ENCODE data around the gene ASIC2. TPM values are rescaled to one million over a fixed set of nuclear protein-coding genes. Genes with fewer than 3 reads are reported as not detected.
A peak's percentile ranks its signal among the peaks of the same experiment; 100 is the strongest.

ASIC2 gene
- total RNA-seq, 1 experiment from 2014 or later: not detected

DNA sequence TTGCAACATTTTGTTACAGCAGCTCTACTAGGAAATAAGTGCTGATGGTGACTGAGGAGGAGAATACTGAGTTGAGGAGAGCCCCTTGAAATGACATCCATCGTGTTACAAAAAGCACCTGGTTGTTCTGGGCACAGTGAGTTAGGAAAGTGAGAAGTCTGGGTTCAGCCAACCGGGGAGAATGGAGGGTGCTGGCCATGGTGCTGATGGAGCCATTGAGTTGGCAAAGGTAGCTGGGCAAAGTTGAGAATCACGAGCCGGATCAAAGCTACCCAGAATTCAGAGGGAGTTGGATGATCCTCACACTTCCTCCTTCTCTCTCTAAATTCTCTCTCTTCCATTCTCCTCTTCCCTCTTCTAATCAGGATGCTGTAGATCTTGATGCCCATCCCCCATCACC is 35.0 kb upstream of the ASIC2 start:
- no peaks in the 10 kb centered on the region for H3K9me3 ChIP-seq (ENCODE audit: control insufficient read depth in 1 of 2, insufficient read depth in 1 of 2, low read depth in 1 of 2, low read length in 2 of 2)
- H3K27me3 ChIP-seq (ENCODE audit: insufficient read depth, low read length): no peaks in the 10 kb centered on the region
- no peak overlapping the region for H3K4me2 ChIP-seq (ENCODE audit: low read length)
- RAD21 ChIA-PET (ENCODE audit: low non-redundant PET in 1 of 2, low total read pairs in 2 of 2, uncharacterized antibody in 2 of 2, unreplicated experiment in 2 of 2): no interaction called here
- intact Hi-C loops (cut with micrococcal nuclease): no loop called here
- TF ChIP-seq REST (IDR thresholded peaks at IDR 0.05; ENCODE audit: low read depth) (peak; percentile 33), EGR1 (IDR thresholded peaks at IDR 0.05; ENCODE audit: low read depth) (no peak), CEBPB (IDR thresholded peaks at IDR 0.05; ENCODE audit: low read depth) (no peak), SIN3A (IDR thresholded peaks at IDR 0.05; ENCODE audit: low read depth) (no peak), POLR2AphosphoS5 (IDR thresholded peaks at IDR 0.05; ENCODE audit: low read depth, low read length) (no peak), EZH2 (IDR thresholded peaks at IDR 0.05) (no peak), FOSL1 (IDR thresholded peaks at IDR 0.05; ENCODE audit: low read depth) (no peak), CBX3 (IDR thresholded peaks at IDR 0.05; ENCODE audit: low read depth) (no peak)
- TF ChIP-seq, protein P1, sequence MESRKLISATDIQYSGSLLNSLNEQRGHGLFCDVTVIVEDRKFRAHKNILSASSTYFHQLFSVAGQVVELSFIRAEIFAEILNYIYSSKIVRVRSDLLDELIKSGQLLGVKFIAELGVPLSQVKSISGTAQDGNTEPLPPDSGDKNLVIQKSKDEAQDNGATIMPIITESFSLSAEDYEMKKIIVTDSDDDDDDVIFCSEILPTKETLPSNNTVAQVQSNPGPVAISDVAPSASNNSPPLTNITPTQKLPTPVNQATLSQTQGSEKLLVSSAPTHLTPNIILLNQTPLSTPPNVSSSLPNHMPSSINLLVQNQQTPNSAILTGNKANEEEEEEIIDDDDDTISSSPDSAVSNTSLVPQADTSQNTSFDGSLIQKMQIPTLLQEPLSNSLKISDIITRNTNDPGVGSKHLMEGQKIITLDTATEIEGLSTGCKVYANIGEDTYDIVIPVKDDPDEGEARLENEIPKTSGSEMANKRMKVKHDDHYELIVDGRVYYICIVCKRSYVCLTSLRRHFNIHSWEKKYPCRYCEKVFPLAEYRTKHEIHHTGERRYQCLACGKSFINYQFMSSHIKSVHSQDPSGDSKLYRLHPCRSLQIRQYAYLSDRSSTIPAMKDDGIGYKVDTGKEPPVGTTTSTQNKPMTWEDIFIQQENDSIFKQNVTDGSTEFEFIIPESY (IDR thresholded peaks at IDR 0.05; ENCODE audit: extremely low read depth, insufficient replicate concordance, low read length): no peak
- no peaks in the 10 kb centered on the region for H3K79me2 ChIP-seq (ENCODE audit: insufficient read depth, low read length)
- H3K4me1 ChIP-seq (ENCODE audit: control insufficient read depth in 1 of 2, insufficient read depth in 2 of 2, low read length in 2 of 2): no peaks in the 10 kb centered on the region
- ATAC-seq (no peak), DNase-seq (ENCODE audit: low read depth, low spot score) (no peak)
- POLR2A ChIA-PET: no interaction called here
- BruUV-seq (replicated peaks): no TSS peak
- H3K4me3 ChIP-seq (replicated peaks in 1 of 2; ENCODE audit: low read depth in 1 of 2, low read length in 2 of 2): no peak overlapping the region
- no peak overlapping the region for H2AFZ ChIP-seq (ENCODE audit: low read depth, low read length, poor library complexity, severe bottlenecking)
- H3K9me2 ChIP-seq (ENCODE audit: insufficient read depth): no peaks in the 10 kb centered on the region
- H3K27ac ChIP-seq (ENCODE audit: low read depth, low read length): no peak overlapping the region
- H3K9ac ChIP-seq (ENCODE audit: low read length): no peak overlapping the region
- H3K36me3 ChIP-seq (ENCODE audit: control insufficient read depth in 1 of 2, insufficient read depth in 2 of 2, low read length in 2 of 2): no peaks in the 10 kb centered on the region
- CTCF ChIA-PET: no interaction called here
- H4K20me1 ChIP-seq (ENCODE audit: insufficient read depth): no peaks in the 10 kb centered on the region
